Hindlimb muscle (tissue), 1 donor: ENCODE data around the gene UBAP2L. TPM values are rescaled to one million over a fixed set of nuclear protein-coding genes. Genes with fewer than 3 reads are reported as not detected.

ENCODE experiments used
- DNase-seq: peaks from one replicate; pipeline ENCODE4 v3.0.0-alpha.2; 2013
- polyA plus RNA-seq: library from polyadenylated mRNA; unstranded; fragments of 120-200 nt; gene quantifications from one replicate; pipeline ENCODE4 v1.2.1, GENCODE V29; 2013; ENCODE audit not compliant: insufficient read length

Gene UBAP2L
- 108 TPM for polyA plus RNA-seq

- peak; percentile 100 for DNase-seq
Measured at GRCh38 chr1:154220071-154220969, at the start of gene UBAP2L. UBAP2L (plus strand) TSS chr1:154220955; CDS start chr1:154225124, 4,169 bp downstream.

- DNase-seq: no peak
Measured at GRCh38 chr1:154171223-154171583, 49.6 kb upstream of the UBAP2L start.

GRCh38 chr1:154171880-154172279, 48.9 kb upstream of the UBAP2L start:
- no peak for DNase-seq

- no peak for DNase-seq
Measured at GRCh38 chr1:154174654-154175053, 46.1 kb upstream of the UBAP2L start.

- peak; percentile 57 for DNase-seq
Measured at GRCh38 chr1:154176337-154176736, 44.4 kb upstream of the UBAP2L start.

- DNase-seq: no peak
Measured at GRCh38 chr1:154178013-154178412, 42.7 kb upstream of the UBAP2L start.

GRCh38 chr1:154178911-154179811, 41.6 kb upstream of the UBAP2L start:
- no peak for DNase-seq

- no peak for DNase-seq
Measured at GRCh38 chr1:154179946-154180687, 40.6 kb upstream of the UBAP2L start.

- DNase-seq: no peak
Measured at GRCh38 chr1:154181944-154182343, 38.8 kb upstream of the UBAP2L start.

GRCh38 chr1:154182344-154183045, 38.3 kb upstream of the UBAP2L start:
- peak; percentile 52 for DNase-seq

GRCh38 chr1:154183046-154183915, 37.5 kb upstream of the UBAP2L start:
- peak; percentile 93 for DNase-seq

GRCh38 chr1:154186177-154186576, 34.6 kb upstream of the UBAP2L start:
- no peak for DNase-seq

- no peak for DNase-seq
Measured at GRCh38 chr1:154186852-154187501, 33.8 kb upstream of the UBAP2L start.

- DNase-seq: no peak
Measured at GRCh38 chr1:154190550-154190949, 30.2 kb upstream of the UBAP2L start.

GRCh38 chr1:154191990-154192461, 28.7 kb upstream of the UBAP2L start, which contains the start of gene TPM3:
TPM3 (minus strand) TSS chr1:154192100; CDS start chr1:154192018, 82 bp downstream.
- DNase-seq: no peak

- no peak for DNase-seq
Measured at GRCh38 chr1:154192476-154192875, 28.3 kb upstream of the UBAP2L start.

GRCh38 chr1:154193821-154194220, 26.9 kb upstream of the UBAP2L start:
- no peak for DNase-seq

- peak; percentile 61 for DNase-seq
Measured at GRCh38 chr1:154198756-154199562, 21.8 kb upstream of the UBAP2L start.

GRCh38 chr1:154199563-154199879, 21.2 kb upstream of the UBAP2L start:
- no peak for DNase-seq
